Parathyroid adenoma (tissue), 2 donors: Measurements from ENCODE around the gene PLAC9.
A peak's percentile ranks its signal among the peaks of the same experiment; 100 is the strongest.
"Not testable (repeated sequence)": the region's sequence is repeated elsewhere in the genome, so short reads cannot be mapped to it uniquely, and the experiment has no call there.

Experiments used
- H2AFZ ChIP-seq: fragments of 300-600 bp; sonication (generic); one replicate; pipeline ENCODE4 v1.7.0; 2017; ENCODE audit warnings: antibody characterized with exemption, mild to moderate bottlenecking
- H3K27ac ChIP-seq: fragments of 300-600 bp; sonication (generic); one replicate; pipeline ENCODE4 v1.7.0; 2017
- H3K27me3 ChIP-seq: fragments of 300-600 bp; sonication (generic); one replicate; pipeline ENCODE4 v1.7.0; 2017; ENCODE audit warnings: low read length; ENCODE audit not compliant: control insufficient read depth, insufficient read depth
- H3K36me3 ChIP-seq: fragments of 300-600 bp; sonication (generic); one replicate; pipeline ENCODE4 v1.7.0; 2017; ENCODE audit warnings: low read length; ENCODE audit not compliant: control insufficient read depth, insufficient read depth
- H3K4me1 ChIP-seq: fragments of 300-600 bp; sonication (generic); one replicate; pipeline ENCODE4 v1.7.0; 2017; ENCODE audit warnings: control low read depth
- H3K4me2 ChIP-seq: fragments of 300-600 bp; sonication (generic); one replicate; pipeline ENCODE4 v1.7.0; 2017; ENCODE audit warnings: low read length
- H3K4me3 ChIP-seq: fragments of 300-600 bp; sonication (generic); one replicate; pipeline ENCODE4 v1.7.0; 2017; ENCODE audit warnings: low read depth, low read length
- H3K79me2 ChIP-seq: fragments of 300-600 bp; sonication (generic); one replicate; pipeline ENCODE4 v1.7.0; 2017; ENCODE audit warnings: control low read depth
- H3K9ac ChIP-seq: fragments of 300-600 bp; sonication (generic); one replicate; pipeline ENCODE4 v1.7.0; 2017; ENCODE audit warnings: mild to moderate bottlenecking
- H3K9me3 ChIP-seq: fragments of 300-600 bp; sonication (generic); one replicate; pipeline ENCODE4 v1.7.0; 2017; ENCODE audit warnings: low read length; ENCODE audit not compliant: control insufficient read depth
- CTCF ChIP-seq: fragments of 300-600 bp; sonication (generic); IDR thresholded peaks from one replicate; pipeline ENCODE4 v1.7.0; 2017; ENCODE audit warnings: antibody characterized with exemption, mild to moderate bottlenecking
- donor health status: primary hyperparathyroidism.

Gene PLAC9

GRCh38 chr10:80126876-80127275 lies 5.7 kb upstream of the PLAC9 start:
- no peak for TF ChIP-seq CTCF
- Histone ChIP-seq H3K36me3 (no peaks in the 10 kb centered on the region), H3K79me2 (no peaks in the 10 kb centered on the region), H2AFZ (no peak overlapping the region), H3K4me2 (no peak overlapping the region), H3K27me3 (no peaks in the 10 kb centered on the region), H3K27ac (no peak overlapping the region), H3K4me3 (no peak overlapping the region), H3K9me3 (no peaks in the 10 kb centered on the region), H3K4me1 (no peaks in the 10 kb centered on the region), H3K9ac (no peak overlapping the region)

- H2AFZ ChIP-seq = peak overlapping the region; percentile 7
- H3K79me2 ChIP-seq = no peaks in the 10 kb centered on the region
- H3K4me2 ChIP-seq = no peak overlapping the region
- H3K9me3 ChIP-seq = no peaks in the 10 kb centered on the region
- no peak overlapping the region for H3K9ac ChIP-seq
- no peaks in the 10 kb centered on the region for H3K4me1 ChIP-seq
- no peak for TF ChIP-seq CTCF
- H3K36me3 ChIP-seq = no peaks in the 10 kb centered on the region
- H3K4me3 ChIP-seq = no peak overlapping the region
- no peaks in the 10 kb centered on the region for H3K27me3 ChIP-seq
- H3K27ac ChIP-seq = no peak overlapping the region
These were observed 1.0 kb upstream of the PLAC9 start for GRCh38 chr10:80131499-80131901.

- Histone ChIP-seq H3K36me3 (no peaks in the 10 kb centered on the region), H3K27ac (no peak overlapping the region), H3K27me3 (no peaks in the 10 kb centered on the region), H3K79me2 (no peaks in the 10 kb centered on the region), H3K4me3 (peak overlapping the region; percentile 34), H2AFZ (no peak overlapping the region), H3K9me3 (no peaks in the 10 kb centered on the region), H3K4me1 (peaks cover 4% of the 10 kb centered on the region), H3K4me2 (no peak overlapping the region), H3K9ac (no peak overlapping the region)
- TF ChIP-seq CTCF = no peak
These were observed 676 bp downstream of the PLAC9 start for GRCh38 chr10:80133206-80133605.

GRCh38 chr10:80133687-80134086 lies 1.2 kb downstream of the PLAC9 start:
- not testable (repeated sequence) for H3K27me3 ChIP-seq, H3K4me2 ChIP-seq, H3K9ac ChIP-seq, H3K36me3 ChIP-seq, H3K4me3 ChIP-seq, H2AFZ ChIP-seq, H3K27ac ChIP-seq, H3K9me3 ChIP-seq, H3K79me2 ChIP-seq, H3K4me1 ChIP-seq

- no peaks in the 10 kb centered on the region for H3K36me3 ChIP-seq
- H3K9ac ChIP-seq = no peak overlapping the region
- no peaks in the 10 kb centered on the region for H3K9me3 ChIP-seq
- H3K27ac ChIP-seq = no peak overlapping the region
- no peaks in the 10 kb centered on the region for H3K27me3 ChIP-seq
- H2AFZ ChIP-seq = no peak overlapping the region
- no peaks in the 10 kb centered on the region for H3K79me2 ChIP-seq
- H3K4me3 ChIP-seq = no peak overlapping the region
- no peak overlapping the region for H3K4me2 ChIP-seq
- no peak for TF ChIP-seq CTCF
- H3K4me1 ChIP-seq = peaks cover 4% of the 10 kb centered on the region
These were observed 3.6 kb downstream of the PLAC9 start for GRCh38 chr10:80136134-80136571.
